GM06990 (cell line): ENCODE data around the gene TMEM260.
"Not testable (repeated sequence)": the region's sequence is repeated elsewhere in the genome, so short reads cannot be mapped to it uniquely, and the experiment has no call there.

Source experiments
- DNase-seq: peaks from one replicate; pipeline ENCODE4 v3.0.0-alpha.2; 2011; ENCODE audit not compliant: insufficient read length; ENCODE audit errors: extremely low read depth
- H3K27me3 ChIP-seq: replicated peaks from 2 replicates; pipeline ENCODE4 v1.6.0; 2011; ENCODE audit warnings: low read length; ENCODE audit not compliant: control insufficient read depth, insufficient read depth
- H3K36me3 ChIP-seq: 2 replicates; pipeline ENCODE4 v1.5.1; 2011; ENCODE audit warnings: low read length; ENCODE audit not compliant: control insufficient read depth, insufficient read depth
- H3K4me3 ChIP-seq: replicated peaks from 2 replicates; pipeline ENCODE4 v1.5.1; 2011; ENCODE audit warnings: low read depth, mild to moderate bottlenecking, control low read depth, low read length
- TF ChIP-seq, protein P1 (sequence below): IDR thresholded peaks from 2 replicates; pipeline ENCODE4 v1.5.1; 2011; ENCODE audit warnings: low read length, control low read depth, mild to moderate bottlenecking, inconsistent platforms; ENCODE audit not compliant: insufficient read depth, poor library complexity, severe bottlenecking

TMEM260 gene

DNA sequence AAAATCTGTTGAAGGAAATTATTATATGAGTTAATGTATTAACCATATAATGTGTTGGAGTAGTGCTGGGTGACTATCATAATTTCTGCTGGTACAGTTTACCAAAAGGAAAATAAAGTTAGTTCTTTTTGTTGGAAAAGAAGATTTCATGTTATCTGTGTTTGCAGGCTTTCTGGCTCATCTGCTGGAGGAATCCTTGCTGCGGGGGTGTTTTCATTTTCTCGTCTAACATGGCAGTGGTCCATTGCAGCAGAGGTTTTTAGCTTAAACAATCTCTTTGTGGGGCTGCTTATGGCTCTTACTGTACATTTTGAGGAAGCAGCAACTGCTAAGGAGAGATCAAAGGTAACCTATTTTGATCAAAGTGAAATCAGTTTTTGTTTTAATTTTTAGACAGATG lies 24.1 kb downstream of the TMEM260 start:
- Histone ChIP-seq H3K36me3 (no peaks in the 10 kb centered on the region; the same call in 1 of the 2 replicates), H3K27me3 (no peaks in the 10 kb centered on the region), H3K4me3 (no peak overlapping the region)
- no peak for DNase-seq
- TF ChIP-seq, protein P1, sequence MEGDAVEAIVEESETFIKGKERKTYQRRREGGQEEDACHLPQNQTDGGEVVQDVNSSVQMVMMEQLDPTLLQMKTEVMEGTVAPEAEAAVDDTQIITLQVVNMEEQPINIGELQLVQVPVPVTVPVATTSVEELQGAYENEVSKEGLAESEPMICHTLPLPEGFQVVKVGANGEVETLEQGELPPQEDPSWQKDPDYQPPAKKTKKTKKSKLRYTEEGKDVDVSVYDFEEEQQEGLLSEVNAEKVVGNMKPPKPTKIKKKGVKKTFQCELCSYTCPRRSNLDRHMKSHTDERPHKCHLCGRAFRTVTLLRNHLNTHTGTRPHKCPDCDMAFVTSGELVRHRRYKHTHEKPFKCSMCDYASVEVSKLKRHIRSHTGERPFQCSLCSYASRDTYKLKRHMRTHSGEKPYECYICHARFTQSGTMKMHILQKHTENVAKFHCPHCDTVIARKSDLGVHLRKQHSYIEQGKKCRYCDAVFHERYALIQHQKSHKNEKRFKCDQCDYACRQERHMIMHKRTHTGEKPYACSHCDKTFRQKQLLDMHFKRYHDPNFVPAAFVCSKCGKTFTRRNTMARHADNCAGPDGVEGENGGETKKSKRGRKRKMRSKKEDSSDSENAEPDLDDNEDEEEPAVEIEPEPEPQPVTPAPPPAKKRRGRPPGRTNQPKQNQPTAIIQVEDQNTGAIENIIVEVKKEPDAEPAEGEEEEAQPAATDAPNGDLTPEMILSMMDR: no peak

GRCh38 chr14:56608689-56609088 lies 29.1 kb downstream of the TMEM260 start:
- TF ChIP-seq, protein P1: no peak
- Histone ChIP-seq H3K27me3 (no peaks in the 10 kb centered on the region), H3K36me3 (no peaks in the 10 kb centered on the region; the same call in 1 of the 2 replicates), H3K4me3 (no peak overlapping the region)
- no peak for DNase-seq

DNA sequence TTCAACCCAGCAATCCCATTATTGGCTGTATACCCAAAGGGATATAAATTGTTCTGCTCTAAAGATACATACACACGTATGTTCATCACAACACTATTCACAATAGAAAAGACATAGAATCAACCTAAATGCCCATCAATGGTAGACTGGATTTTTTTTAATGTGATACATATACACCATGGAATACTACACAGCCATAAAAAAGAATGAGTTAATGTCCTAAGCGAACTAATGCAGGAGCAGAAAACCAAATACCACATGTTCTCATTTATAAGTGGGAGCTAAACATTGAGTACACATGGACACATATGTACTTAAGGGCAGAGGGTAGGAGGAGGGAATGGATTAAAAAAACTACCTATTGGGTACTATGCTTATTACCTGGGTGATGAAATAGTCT lies 32.1 kb downstream of the TMEM260 start:
- not testable (repeated sequence) for H3K36me3 ChIP-seq, H3K4me3 ChIP-seq, DNase-seq, H3K27me3 ChIP-seq

DNA sequence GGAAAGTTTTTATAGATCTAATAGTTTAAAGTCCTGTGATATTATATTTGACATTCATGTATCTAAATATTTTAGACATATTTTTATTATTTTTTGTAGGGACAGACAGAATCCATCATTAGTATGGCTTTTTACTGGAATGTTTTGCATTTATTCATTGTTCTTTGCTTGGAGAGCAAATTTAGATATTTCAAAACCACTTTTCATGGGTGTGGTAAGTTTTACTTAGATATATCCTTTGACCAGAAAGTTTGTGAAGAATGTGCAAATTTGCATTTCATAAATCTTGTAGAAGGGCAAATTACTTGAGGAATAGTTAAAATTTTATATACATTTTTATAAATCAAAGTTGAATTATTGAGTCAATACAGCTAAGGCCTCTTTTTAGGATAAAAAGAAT lies 37.5 kb downstream of the TMEM260 start:
- no peak overlapping the region for H3K4me3 ChIP-seq
- peaks cover 4% of the 10 kb centered on the region for H3K36me3 ChIP-seq
- TF ChIP-seq, protein P1: no peak
- DNase-seq: no peak
- no peaks in the 10 kb centered on the region for H3K27me3 ChIP-seq

DNA sequence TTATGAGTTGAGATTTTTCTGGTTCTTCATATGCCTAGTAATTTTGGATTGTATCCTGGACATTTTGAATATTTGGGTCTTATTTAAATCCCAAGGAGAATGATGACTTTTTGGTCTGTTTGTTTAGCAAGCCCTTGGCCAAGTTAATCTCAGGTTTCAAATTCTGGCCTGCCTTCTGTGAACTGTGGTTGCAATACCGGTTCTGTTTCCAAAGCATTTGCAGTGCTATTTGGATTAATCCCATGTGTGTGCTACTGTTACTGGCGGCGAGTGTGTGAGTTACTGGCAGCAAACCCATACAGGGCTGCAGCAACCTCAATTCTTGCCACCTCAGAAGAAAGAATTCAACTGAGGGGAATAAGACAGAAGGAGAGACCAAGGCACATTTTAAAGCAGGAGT lies 51.1 kb downstream of the TMEM260 start:
- no peak for DNase-seq
- TF ChIP-seq, protein P1: no peak

GRCh38 chr14:56632195-56632594 lies 52.6 kb downstream of the TMEM260 start:
- H3K27me3 ChIP-seq: no peaks in the 10 kb centered on the region
- TF ChIP-seq, protein P1: no peak
- H3K4me3 ChIP-seq: no peak overlapping the region
- H3K36me3 ChIP-seq: peaks cover 6% of the 10 kb centered on the region
- no peak for DNase-seq

More for the DNA sequence above, 51.1 kb downstream of the TMEM260 start:
- no peak overlapping the region for H3K4me3 ChIP-seq
- H3K27me3 ChIP-seq: no peaks in the 10 kb centered on the region
- H3K36me3 ChIP-seq: peaks cover 5% of the 10 kb centered on the region
